NOMO-1 treated with dmso at 0.1 percent for 144 hours (cell line): ENCODE measurements around the gene IGSF21.

Source experiments
- DNase-seq: peaks from one replicate; lab custom pipeline; 2025; ENCODE audit not compliant: unreplicated experiment; lab: John Stamatoyannopoulos, UW

The IGSF21 gene

DNA sequence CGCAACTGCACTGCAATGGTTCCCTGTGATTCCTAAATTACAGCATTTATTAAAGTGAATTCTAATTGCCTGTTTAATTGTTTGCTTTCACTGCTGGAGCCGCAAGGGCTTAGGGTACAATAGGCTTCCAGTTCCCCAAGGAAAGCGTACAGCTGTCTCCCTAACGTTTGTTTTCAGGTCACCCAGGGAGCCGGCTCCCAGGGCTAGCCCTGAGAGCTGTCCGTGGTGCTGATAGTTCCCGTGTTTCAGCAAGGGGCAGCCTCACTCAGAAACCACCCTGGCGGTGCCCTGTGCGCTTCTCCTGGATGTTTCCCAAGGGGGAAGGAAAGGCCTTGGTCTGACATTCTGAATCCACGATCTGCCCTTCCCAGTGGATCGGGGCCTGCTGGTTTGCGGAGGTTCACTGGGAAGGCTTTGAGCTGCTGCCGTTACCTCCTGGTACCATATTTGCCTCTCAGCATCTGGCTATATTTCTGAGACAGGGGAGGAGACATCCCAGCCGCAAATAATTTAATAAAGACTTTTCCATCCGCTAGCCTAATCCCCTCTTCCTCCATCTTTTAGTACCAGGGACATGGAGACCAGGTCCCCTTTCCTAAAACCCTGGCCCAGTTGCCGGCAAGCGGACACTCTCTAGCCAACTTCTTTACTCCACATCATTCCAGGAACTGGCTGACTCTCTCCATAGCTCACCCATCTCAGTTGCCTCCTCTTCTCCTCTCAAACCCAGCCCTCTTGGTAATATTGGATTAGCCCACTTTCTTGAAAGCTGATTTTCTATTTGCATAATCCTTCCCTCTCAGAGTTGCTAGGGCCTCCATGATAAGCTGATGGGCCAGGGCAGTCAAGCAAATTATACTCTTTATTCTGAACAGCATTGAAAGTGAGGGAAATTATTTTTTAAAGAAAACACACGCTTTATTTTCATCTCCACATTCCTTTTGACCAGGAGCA lies 149.0 kb downstream of the IGSF21 start:
- DNase-seq: no peak

DNA sequence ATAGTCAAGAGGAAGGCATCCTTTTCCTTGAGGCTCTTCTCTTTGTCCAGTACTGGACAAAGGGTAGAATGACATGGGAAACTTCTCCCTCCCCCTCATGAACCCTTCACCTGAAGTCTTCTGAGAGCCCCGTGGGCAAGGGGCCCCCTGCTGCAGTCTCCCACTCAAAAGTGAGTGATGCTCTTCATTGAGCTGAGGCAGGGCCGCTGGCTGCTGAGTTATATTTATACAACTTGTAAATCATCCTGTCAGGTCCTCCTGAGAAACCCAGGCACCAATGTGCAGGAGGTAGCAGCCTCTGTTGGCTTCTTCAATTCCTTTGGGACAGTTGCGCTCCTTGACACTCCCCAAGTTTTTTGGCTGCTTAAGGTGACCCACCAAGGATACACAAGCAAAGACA lies 150.2 kb downstream of the IGSF21 start:
- no peak for DNase-seq

DNA sequence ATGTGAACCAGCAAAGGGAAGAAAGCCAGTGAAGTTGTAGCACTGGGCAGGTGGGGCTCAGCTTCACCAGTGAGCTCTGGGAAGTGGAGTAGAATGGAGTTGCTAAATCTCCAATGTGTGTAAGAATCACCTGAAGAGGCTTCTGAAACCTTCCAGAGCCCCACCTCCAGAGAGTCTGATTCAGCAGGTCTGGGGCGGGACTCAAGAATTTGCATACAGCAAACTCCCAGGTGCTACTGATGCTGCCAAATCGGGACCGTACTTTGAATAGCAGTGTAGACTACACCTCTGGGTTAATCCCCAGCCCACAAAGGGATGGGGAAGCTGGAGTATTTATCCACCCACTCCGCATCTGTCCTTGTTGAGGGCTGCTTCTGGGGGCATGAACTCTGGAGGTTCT lies 154.3 kb downstream of the IGSF21 start:
- DNase-seq: no peak

DNA sequence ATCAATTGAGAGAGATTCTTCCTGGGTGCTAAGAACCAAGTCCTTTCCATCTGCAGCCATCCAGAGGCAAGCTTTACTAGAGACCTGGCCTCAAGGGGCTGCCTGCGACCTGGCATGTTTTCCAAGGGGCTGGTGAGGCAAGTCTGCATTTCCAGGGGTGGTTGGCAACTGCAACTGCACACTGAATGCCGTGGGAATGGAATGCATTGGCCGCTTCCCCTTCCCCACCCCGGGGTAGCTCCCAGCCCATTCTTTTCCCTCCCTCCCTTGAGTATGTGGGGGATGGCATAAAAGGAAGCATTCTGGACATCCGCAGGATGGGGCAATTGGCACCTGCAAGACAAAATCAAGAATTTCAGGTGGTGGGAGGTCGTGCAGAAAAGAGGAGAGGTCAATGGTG lies 155.1 kb downstream of the IGSF21 start:
- DNase-seq: no peak

DNA sequence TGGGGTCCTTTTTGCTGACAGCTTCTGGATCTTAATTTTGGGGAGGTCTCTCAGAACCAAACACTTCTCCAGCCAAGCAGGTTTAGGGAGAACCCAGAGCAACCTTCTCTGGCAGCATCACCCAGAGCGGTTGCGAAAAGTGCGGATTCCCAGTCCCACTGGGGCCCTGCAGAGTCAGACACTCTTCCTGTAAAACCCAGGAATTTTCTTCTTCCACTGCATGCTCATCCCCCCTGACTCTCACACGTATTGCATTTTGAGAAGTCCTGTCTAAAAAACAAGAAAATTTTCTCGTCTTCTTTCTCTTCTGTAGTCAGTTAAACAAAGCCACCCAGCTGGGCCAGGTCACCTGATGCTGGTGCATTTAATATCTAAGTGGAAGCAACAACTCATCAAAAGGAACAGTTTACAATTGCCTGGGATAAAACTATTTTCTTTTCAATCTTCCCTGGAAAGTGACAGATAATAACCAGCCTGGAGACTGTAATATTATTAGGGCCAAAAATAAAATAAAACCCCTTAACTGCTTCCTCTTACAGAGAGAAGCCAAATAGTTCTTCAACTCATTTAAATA lies 156.0 kb downstream of the IGSF21 start:
- no peak for DNase-seq

DNA sequence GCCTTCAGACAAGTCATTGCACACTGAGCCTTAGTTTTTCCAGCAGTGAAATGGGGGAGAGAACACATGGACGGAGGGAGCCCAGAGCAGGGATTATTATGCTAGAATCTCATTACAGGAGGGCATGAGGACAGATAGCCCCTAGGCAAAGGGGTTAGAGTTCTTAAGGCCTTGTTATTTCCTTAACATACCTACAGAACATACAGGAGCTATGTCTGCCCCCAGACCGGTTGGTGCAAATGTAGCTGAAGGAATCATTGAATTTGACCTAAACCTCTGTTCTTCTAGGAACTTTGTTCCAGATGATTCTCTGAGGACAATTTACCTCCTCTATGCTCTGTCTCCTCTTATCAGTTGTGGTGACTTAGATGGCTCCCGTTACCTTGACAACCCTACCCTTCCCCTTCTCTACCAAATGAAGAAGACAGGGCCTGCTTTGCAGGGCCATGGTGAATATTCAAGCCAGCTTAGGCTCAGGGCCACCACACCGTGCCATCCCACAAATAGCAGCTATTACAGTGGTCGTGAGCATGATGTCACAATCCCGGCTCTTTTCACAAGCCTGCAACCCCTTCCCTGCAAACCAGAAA lies 156.9 kb downstream of the IGSF21 start:
- DNase-seq: no peak

DNA sequence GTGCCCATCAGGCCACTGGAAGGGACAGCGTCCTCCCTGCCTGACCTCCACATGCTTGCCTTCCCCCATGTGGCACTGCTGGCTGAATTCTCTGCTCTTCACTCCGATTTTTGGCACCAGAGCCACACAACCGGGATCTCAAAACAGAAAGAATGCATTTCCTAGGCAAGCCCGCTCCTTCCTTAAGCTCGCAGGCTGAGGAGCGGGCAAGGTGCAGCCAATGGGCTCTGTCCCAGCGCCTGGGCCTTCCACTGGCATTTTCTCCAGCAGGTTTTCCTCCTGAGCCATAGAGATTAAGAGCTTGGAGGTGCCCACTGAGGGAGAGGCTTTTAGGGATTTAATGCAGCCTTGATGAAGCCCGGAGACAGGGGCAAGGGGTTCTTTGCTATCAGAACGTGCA lies 158.0 kb downstream of the IGSF21 start:
- DNase-seq: no peak

DNA sequence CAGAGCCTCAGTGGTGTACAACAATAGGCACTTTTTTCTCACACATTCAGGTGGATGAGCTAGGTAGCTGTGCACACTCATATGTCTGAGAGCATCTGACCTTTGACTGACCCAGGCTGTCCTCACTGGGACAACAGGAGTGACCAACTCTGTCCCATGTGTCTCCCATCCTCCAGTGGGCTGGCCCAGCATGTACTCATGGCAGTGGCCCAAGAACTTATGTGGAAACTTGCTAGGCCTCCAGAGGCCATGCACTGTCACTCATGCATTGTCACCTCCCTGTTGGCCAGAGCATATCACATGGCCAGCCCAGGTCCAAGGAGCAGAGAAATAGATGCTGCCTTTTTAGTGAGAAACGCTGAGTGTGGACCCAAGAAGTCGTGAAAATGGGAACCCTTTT lies 158.8 kb downstream of the IGSF21 start:
- no peak for DNase-seq

DNA sequence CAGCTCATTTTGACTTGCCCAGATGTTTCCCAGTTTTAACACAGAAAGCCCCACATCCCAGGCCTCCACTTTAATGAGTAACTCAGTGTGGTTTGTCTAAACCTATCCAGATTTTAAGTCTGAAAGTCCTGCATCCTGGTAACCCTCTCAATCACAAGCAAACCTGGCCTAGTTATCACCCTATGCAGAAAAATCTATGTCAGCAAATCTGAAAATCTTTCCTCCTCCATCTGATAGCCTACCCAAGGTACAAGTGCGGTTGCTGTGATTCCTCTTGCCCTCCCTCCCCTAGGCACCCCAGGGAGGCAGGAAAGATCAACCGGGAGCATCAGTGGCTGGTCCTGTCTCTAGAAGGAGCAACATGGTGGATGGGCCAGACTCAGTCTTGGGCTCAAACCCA lies 163.7 kb downstream of the IGSF21 start:
- no peak for DNase-seq

DNA sequence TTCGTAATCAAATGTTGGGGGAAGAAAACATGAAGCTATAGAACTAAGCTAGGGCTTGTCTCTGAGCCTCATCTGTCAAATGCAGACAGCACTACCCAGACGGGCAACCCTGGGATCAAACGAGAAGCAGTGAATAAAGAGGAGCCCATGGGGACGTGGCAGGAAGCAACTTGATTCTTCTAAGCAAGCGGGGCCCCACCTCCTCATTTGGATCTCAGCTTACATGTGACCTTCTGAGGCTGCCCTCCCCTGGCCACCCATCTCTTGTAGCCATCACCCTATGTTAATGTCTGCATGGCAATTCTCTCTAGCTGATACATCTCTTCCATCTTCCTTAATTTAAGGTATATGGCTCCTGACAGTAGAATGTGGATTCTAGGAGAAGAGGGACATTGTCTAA lies 171.3 kb downstream of the IGSF21 start:
- DNase-seq: no peak

DNA sequence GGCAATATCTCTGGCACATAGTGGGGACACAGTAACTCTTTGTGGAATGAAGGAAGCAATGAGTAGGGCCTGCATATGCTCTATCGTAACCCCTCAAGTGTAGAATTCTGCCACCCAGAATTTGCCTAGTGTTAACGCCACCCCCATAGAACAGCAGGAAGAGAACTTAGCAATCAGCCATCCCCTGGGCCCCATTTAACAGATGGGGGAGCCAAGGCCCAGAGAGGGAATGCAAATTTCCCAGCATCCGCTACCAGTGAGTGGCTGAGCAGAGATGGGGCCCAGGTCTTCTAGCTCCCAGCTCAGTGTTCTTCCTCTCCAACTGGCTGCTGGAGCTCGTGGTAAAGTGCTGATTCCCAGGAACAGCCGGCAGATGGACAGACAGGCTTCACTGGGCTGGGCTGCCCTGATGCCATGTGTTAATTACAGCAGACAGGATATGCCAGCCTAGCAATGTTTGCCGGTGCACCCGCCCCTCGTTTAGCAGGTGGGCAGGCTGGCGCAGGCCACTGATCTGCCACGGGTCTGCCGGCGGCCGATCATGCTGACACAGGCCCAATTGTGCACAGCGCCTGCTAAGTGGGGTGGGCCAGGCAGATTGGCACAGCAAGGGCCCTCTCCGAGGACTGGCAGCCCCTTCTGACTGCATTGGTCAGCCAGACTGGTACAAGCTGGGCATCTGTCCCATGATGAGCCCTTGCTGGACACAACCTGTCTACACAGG lies 171.9 kb downstream of the IGSF21 start:
- DNase-seq: no peak

DNA sequence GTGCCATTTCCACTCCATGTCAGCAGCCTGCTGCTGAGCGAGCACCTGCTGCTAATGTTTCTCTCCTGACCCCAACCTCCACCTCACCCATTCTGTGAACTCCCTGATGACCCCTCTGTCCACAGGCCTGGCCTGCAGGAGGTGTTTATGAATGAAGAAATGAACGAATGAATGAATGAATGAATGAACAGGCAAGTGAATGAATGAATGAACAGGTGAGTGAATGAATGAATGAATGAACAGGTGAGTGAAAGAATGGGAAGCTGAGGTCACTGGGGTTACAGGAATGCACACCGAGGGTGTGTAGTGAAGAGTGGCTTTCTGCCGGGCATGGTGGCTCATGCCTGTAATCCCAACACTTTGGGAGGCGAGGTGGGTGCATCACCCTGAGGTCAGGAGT lies 173.4 kb downstream of the IGSF21 start:
- no peak for DNase-seq

DNA sequence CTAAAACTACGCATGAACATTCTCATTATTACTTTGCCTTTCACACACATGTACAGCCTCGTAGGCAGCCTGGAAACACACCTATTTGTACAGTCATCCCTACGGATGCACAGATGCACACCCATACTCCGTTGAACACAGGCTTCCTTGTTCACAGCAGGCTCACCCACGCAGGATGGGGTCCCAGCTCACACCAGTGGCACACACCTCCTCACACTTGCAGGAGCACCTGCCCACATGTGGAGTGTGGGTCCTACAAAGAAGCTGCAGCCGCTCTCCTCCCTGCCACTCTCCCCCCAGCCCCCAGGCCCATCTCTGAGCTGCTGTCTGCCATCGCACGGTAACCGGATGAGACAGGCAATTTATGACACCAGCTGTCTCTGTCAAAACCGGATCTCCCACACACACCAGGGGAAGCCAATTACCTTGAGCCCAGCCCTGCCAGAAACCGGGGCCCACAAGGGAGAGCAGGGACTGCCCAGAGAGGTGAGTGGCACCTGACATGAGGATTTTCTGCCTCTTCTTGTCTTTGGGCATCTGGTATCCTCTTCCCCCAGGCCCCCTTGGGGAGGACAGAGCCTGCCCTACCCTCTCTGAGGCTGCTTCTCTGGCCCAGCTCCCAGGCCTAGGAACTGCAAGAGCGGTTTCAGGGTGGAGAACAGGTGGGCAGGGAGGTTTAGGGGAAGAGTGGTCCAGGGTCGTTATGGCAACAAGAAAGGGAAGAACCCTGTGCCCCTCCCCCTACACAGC lies 175.4 kb downstream of the IGSF21 start:
- DNase-seq: no peak

DNA sequence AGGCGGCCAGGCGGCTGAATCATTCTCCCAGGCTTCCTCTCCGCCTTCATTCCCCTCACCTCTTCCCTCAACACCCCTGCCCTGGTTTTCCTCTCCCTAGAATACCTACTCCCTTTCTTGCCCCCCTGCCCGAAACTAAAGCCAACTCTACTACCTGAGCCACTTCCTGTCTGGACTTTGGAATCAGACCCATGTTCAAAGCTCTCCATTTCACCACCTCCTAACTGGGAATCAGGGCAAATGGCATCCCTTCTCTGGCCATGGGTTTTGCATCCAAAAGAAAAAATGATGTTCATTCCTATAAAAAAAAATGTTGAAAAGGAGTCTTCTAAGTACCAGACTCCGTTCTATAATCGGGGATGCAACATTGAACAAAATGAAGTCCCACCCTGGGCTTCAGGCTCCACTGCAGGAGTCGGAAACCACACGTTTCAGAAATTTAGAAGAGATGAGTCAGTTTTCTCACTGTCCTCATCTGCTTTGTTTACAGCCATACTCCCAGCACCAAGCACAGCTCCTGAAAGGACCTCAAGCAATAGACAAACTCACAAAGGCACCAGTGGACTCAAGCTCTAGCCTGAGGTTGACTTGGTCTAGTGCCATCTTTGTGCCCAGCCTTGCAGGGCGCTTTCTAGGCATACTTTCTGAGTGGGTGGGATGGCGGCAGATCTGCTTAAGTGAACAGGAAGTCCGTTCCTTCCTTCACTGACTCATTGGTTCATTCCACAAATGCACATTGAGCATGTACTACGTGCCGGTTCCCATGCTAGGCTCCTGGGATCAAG lies 176.2 kb downstream of the IGSF21 start:
- no peak for DNase-seq

DNA sequence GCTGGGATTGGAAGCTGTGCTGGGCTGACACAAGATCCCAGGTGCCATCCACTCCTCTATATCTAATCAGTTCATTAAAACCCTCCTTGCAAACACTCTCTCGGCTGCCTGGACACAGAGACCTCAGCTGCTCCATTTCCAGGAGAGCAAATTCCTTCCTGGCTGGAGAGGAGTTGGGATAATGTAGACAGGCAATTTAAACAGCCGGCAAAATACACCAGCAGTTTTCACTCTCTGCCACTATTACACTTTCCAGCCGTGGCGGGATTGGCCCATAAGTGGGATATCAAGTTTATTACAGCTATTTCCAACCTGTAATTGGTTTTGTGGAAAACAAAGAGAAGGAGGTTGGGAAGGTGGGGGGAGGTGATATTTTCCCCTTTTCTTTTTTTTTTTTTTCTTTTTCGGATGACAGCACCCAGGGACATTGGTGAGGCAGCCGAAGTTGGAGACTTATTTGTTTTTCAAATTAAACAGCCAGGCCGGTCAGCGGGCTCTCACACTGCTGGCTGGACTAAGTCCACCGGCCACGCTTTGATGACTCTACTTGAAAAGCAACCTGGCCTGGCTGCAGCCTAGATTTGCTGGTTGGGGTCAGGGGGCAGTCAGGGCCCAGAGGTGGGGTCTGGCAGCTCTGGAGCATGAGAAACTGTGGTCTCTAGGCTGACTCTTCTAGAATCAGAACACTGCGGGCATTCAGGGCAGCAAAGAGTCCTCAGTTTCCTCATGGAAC lies 177.4 kb downstream of the IGSF21 start:
- DNase-seq: no peak

DNA sequence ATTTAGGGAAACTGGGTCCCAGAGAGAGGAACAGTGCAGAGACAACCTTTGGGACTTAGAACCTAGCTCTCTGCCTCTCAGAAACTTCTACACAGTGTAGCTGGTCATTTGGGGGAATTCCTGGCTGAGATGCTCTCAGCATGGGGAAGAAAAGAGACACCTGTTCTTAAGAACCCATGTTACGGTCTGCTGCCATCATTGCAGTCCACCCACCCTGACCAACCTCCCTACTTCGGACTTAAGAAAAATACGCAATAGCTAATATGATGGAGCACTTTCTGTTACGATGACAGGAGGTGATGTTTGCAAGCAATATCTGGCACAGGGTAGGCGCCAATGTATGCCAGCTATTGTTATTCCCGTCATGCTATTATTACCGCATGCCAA lies 177.9 kb downstream of the IGSF21 start:
- no peak for DNase-seq

DNA sequence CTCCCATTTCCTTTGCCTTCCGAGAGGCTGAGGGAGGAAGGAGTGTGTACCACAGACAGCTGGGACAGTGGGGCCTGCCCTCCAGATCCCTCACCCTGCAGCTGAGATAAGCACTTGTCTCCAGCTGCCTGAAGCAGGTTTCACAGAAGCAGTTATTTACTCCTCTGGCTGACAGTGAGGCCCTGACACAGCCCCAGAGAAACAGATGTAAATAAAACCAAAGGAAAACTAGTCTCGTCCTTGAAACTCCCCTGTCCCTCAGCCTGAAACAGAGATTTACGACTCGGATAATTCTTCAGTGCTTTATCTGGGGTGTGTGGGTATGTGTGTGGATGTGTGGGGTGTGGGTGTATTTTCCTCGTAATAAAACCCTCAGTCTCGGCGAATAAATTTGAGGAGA lies 181.1 kb downstream of the IGSF21 start:
- no peak for DNase-seq

DNA sequence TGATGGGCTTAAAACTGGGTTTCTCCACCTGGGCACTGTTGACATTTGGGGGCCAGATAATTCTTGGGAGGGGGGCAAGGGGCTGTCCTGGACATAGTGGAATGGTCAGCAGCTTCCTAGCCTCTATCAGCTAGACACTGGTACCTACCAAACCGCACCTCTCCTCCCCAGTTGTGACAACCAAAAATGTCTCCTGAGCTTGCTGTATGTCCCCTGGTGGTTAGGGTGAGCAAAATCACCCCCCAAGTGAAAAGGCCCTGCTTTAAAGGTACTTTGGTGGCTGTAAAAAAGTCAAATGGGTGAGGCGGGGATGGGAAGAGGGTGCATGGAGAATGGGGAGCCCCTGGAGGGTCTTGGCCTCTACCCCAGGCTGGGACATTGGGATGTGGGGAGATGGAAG lies 182.0 kb downstream of the IGSF21 start:
- no peak for DNase-seq

DNA sequence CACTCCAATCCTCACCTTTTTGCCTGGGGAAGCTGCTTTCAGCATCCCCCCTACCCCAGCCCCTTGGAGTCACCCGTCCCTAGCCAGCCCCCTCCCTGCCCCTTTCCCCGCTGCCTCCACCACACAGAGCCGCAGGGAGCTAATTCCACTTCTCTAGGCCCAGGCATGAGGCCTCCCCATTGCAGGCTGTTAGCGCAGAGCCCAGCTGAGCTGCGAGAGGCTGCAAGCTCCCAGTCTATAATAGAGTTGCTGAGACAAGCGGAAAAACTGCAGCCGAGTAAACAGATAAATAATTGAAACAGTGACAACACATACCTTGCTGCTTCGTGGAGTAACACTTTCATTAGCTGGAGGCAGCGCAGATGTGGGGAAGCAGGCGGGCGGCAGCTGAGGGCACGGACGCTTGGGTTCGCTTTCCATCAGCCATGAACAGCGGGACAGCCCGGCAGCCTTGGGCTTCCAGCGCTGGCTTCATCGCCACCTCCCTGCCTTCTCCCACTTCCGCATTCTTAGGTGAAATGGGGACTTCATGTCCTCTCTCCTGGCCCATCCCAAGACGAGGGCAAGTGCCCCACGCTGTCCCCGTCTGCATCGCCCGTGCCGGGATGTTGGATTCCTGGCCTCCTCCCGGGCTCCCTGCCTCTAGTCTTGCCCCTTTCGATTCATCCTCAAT lies 183.3 kb downstream of the IGSF21 start:
- DNase-seq: no peak
